ENCODE measurements around the gene SARDH. TPM values are rescaled to one million over a fixed set of nuclear protein-coding genes. Genes with fewer than 3 reads are reported as not detected.
"Not testable (repeated sequence)": the region's sequence is repeated elsewhere in the genome, so short reads cannot be mapped to it uniquely, and the experiment has no call there.

SARDH gene
- total RNA-seq, 2 donors from 2014 or later, result 8.4 to 11.2 TPM

GRCh38 chr9:133628766-133629165 lies 109.4 kb downstream of the SARDH start:
- no peak overlapping the region for H3K27ac ChIP-seq (ENCODE audit: low read depth, low read length)
- 80 to 89% methylated on average over 2 to 8 of the region's 8 CpGs for WGBS, 2 experiments (ENCODE audit: insufficient coverage in 1 of 2, insufficient read length in 1 of 2)
- Mint-ChIP-seq H3K36me3 (ENCODE audit: low read depth) (no peaks in the 10 kb centered on the region), H3K4me3 (no peak overlapping the region), H3K9me3 (peaks cover 30% of the 10 kb centered on the region), H3K27me3 (ENCODE audit: insufficient read depth) (no peaks in the 10 kb centered on the region), H3K4me1 (peaks cover 2% of the 10 kb centered on the region), H3K27ac (no peak overlapping the region)
- no peak for DNase-seq
- H3K9me3 ChIP-seq (ENCODE audit: control insufficient read depth, low read length), result no peaks in the 10 kb centered on the region
- no peaks in the 10 kb centered on the region for H3K36me3 ChIP-seq (ENCODE audit: control insufficient read depth, insufficient read depth, low read length)
- no peak for TF ChIP-seq CTCF (conservative IDR thresholded peaks at IDR 0.05)
- H3K4me1 ChIP-seq (ENCODE audit: control insufficient read depth, insufficient read depth, low read length), result no peaks in the 10 kb centered on the region
- H3K4me3 ChIP-seq (ENCODE audit: low read length), result no peak overlapping the region
- no peaks in the 10 kb centered on the region for H3K27me3 ChIP-seq (ENCODE audit: control insufficient read depth, insufficient read depth, low read length, poor library complexity, severe bottlenecking)
- H3K9ac ChIP-seq (ENCODE audit: extremely low read depth, low read length, poor library complexity, severe bottlenecking), result no peak overlapping the region

GRCh38 chr9:133627341-133627740 lies 110.8 kb downstream of the SARDH start:
- no peaks in the 10 kb centered on the region for H3K27me3 ChIP-seq (ENCODE audit: control insufficient read depth, insufficient read depth, low read length, poor library complexity, severe bottlenecking)
- Mint-ChIP-seq H3K27me3 (ENCODE audit: insufficient read depth) (peaks cover 2% of the 10 kb centered on the region), H3K9me3 (peaks cover 30% of the 10 kb centered on the region), H3K4me1 (no peaks in the 10 kb centered on the region), H3K4me3 (no peak overlapping the region), H3K27ac (no peak overlapping the region), H3K36me3 (ENCODE audit: low read depth) (no peaks in the 10 kb centered on the region)
- DNase-seq, result no peak
- no peaks in the 10 kb centered on the region for H3K36me3 ChIP-seq (ENCODE audit: control insufficient read depth, insufficient read depth, low read length)
- H3K9me3 ChIP-seq (ENCODE audit: control insufficient read depth, low read length), result no peaks in the 10 kb centered on the region
- no peak overlapping the region for H3K4me3 ChIP-seq (ENCODE audit: low read length)
- 67 to 77% methylated on average over 1 to 3 of the region's 3 CpGs for WGBS, 2 experiments (ENCODE audit: insufficient coverage in 1 of 2, insufficient read length in 1 of 2)
- no peaks in the 10 kb centered on the region for H3K4me1 ChIP-seq (ENCODE audit: control insufficient read depth, insufficient read depth, low read length)
- no peak for TF ChIP-seq CTCF (conservative IDR thresholded peaks at IDR 0.05)
- no peak overlapping the region for H3K9ac ChIP-seq (ENCODE audit: extremely low read depth, low read length, poor library complexity, severe bottlenecking)
- H3K27ac ChIP-seq (ENCODE audit: low read depth, low read length), result no peak overlapping the region

- H3K9me3 Mint-ChIP-seq, result peaks cover 30% of the 10 kb centered on the region
Measured at GRCh38 chr9:133626008-133626407, 112.1 kb downstream of the SARDH start.

GRCh38 chr9:133622555-133622954 lies 115.6 kb downstream of the SARDH start:
- H3K27me3 ChIP-seq (ENCODE audit: control insufficient read depth, insufficient read depth, low read length, poor library complexity, severe bottlenecking), result no peaks in the 10 kb centered on the region
- TF ChIP-seq CTCF (conservative IDR thresholded peaks at IDR 0.05), result no peak
- no peak overlapping the region for H3K4me3 Mint-ChIP-seq
- no peaks in the 10 kb centered on the region for H3K4me1 ChIP-seq (ENCODE audit: control insufficient read depth, insufficient read depth, low read length)
- H3K36me3 ChIP-seq (ENCODE audit: control insufficient read depth, insufficient read depth, low read length), result no peaks in the 10 kb centered on the region
- no peak overlapping the region for H3K27ac ChIP-seq (ENCODE audit: low read depth, low read length)
- H3K4me1 Mint-ChIP-seq, result no peaks in the 10 kb centered on the region
- H3K4me3 ChIP-seq (ENCODE audit: low read length), result no peak overlapping the region
- peaks cover 7% of the 10 kb centered on the region for H3K27me3 Mint-ChIP-seq (ENCODE audit: insufficient read depth)
- no peak overlapping the region for H3K27ac Mint-ChIP-seq
- peaks cover 30% of the 10 kb centered on the region for H3K9me3 Mint-ChIP-seq
- no peaks in the 10 kb centered on the region for H3K36me3 Mint-ChIP-seq (ENCODE audit: low read depth)
- H3K9me3 ChIP-seq (ENCODE audit: control insufficient read depth, low read length), result no peaks in the 10 kb centered on the region
- no peak for DNase-seq
- 64 to 82% methylated on average over 3 to 4 of the region's 5 CpGs for WGBS, 2 experiments (ENCODE audit: insufficient coverage in 1 of 2, insufficient read length in 1 of 2)
- H3K9ac ChIP-seq (ENCODE audit: extremely low read depth, low read length, poor library complexity, severe bottlenecking), result no peak overlapping the region

More at GRCh38 chr9:133626008-133626407, 112.1 kb downstream of the SARDH start:
- H3K9me3 ChIP-seq (ENCODE audit: control insufficient read depth, low read length); H3K4me1 ChIP-seq (ENCODE audit: control insufficient read depth, insufficient read depth, low read length); H3K4me3 Mint-ChIP-seq; H3K9ac ChIP-seq (ENCODE audit: extremely low read depth, low read length, poor library complexity, severe bottlenecking); H3K27ac Mint-ChIP-seq; H3K36me3 ChIP-seq (ENCODE audit: control insufficient read depth, insufficient read depth, low read length); DNase-seq; H3K4me1 Mint-ChIP-seq; H3K27me3 ChIP-seq (ENCODE audit: control insufficient read depth, insufficient read depth, low read length, poor library complexity, severe bottlenecking); H3K27ac ChIP-seq (ENCODE audit: low read depth, low read length); H3K27me3 Mint-ChIP-seq (ENCODE audit: insufficient read depth); H3K36me3 Mint-ChIP-seq (ENCODE audit: low read depth); H3K4me3 ChIP-seq (ENCODE audit: low read length): not testable (repeated sequence)

All from endodermal cell (in vitro differentiated cells).